HepG2 (cell line): Measurements from ENCODE around the gene GALNT9. TPM values are rescaled to one million over a fixed set of nuclear protein-coding genes. Genes with fewer than 3 reads are reported as not detected.

ENCODE experiments used
- ATAC-seq: fragments of 200-7000 bp; cut with Tn5 transposase; 3 replicates; pipeline ENCODE4 v1.9.1; 2020; ENCODE audit warnings: mild to moderate bottlenecking, moderate library complexity
- BruUV-seq: library from RNA; stranded (reverse); fragments of 400-500 nt; replicated peaks from 2 replicates; lab custom pipeline; 2021; lab: Mats Ljungman, UMichigan
- CTCF ChIA-PET: fragments of 300-600 bp; formaldehyde crosslinking; extraction: SDS; loops from one replicate; lab custom pipeline; 2021; ENCODE audit warnings: low total read pairs, inconsistent platforms, low intra/inter-chr PET ratio; lab: Yijun Ruan, JAX
- POLR2A ChIA-PET: fragments of 350-600 bp; sonication (Branson Sonifier 250); formaldehyde crosslinking; loops from one replicate; lab custom pipeline; 2020; ENCODE audit warnings: antibody characterized with exemption, inconsistent platforms; lab: Yijun Ruan, JAX
- DNase-seq: peaks from one replicate; pipeline ENCODE4 v3.0.0-alpha.2; 2015; ENCODE audit warnings: low spot score
- FAIRE-seq: peaks from 3 replicates; lab custom pipeline; 2011; peaks lifted over from hg19 to GRCh38; lab: Jason Lieb, UNC
- H2AFZ ChIP-seq: one replicate; pipeline ENCODE4 v1.6.1; 2011; ENCODE audit warnings: low read length, inconsistent platforms
- H3K27ac ChIP-seq: fragments of 300-600 bp; 3 replicates; pipeline ENCODE4 v1.8.0; 2011; ENCODE audit warnings: mixed run types, mild to moderate bottlenecking, mixed read lengths, low read length, inconsistent platforms; ENCODE audit not compliant: insufficient read depth; ENCODE audit errors: extremely low read length
- H3K27me3 ChIP-seq, 2 experiments: fragments of 200-600 bp in 1 of 2; 2 replicates in 1 of 2; 3 replicates in 1 of 2; pipeline versions ENCODE4 v1.6.0 to v1.8.0; 2011; ENCODE audit warnings: low read length in 2 of 2, mild to moderate bottlenecking in 2 of 2, moderate library complexity in 2 of 2, inconsistent platforms in 1 of 2; ENCODE audit not compliant: insufficient read depth in 2 of 2, control insufficient read depth in 1 of 2
- H3K36me3 ChIP-seq, 2 experiments: fragments of 200-600 bp in 1 of 2; replicated peaks in 1 of 2; 2 replicates in 1 of 2; 3 replicates in 1 of 2; pipeline versions ENCODE4 v1.5.1 to v1.8.0; 2011; ENCODE audit warnings: low read length in 2 of 2, inconsistent platforms in 1 of 2; ENCODE audit not compliant: insufficient read depth in 2 of 2, control insufficient read depth in 1 of 2
- H3K4me1 ChIP-seq: 2 replicates; pipeline ENCODE4 v1.5.1; 2012; ENCODE audit warnings: low read length, inconsistent platforms; ENCODE audit not compliant: insufficient read depth
- H3K4me2 ChIP-seq: 2 replicates; pipeline ENCODE4 v1.6.0; 2011; ENCODE audit warnings: low read depth, low read length, inconsistent platforms
- H3K4me3 ChIP-seq, 3 experiments: fragments of 200-600 bp in 1 of 3; sonication (generic), shearing (Covaris generic) in 1 of 3; replicated peaks in 1 of 3; 2 replicates each; pipeline ENCODE4 v1.5.1; 2011 to 2016; ENCODE audit warnings: low read length in 3 of 3, inconsistent platforms in 2 of 3, low read depth in 2 of 3, mild to moderate bottlenecking in 2 of 3, control low read depth in 1 of 3, mixed read lengths in 1 of 3; ENCODE audit not compliant: insufficient read depth in 1 of 3
- H3K79me2 ChIP-seq: one replicate; pipeline ENCODE4 v1.6.1; 2011; ENCODE audit warnings: low read length, inconsistent platforms; ENCODE audit not compliant: insufficient read depth
- H3K9ac ChIP-seq: 2 replicates; pipeline ENCODE4 v1.6.0; 2011; ENCODE audit warnings: mild to moderate bottlenecking, low read depth, low read length, inconsistent platforms; ENCODE audit not compliant: insufficient read depth
- H3K9me3 ChIP-seq: 2 replicates; pipeline ENCODE4 v1.5.1; 2012; ENCODE audit warnings: mild to moderate bottlenecking, low read length
- H4K20me1 ChIP-seq: 2 replicates; pipeline ENCODE4 v1.6.0; 2011; ENCODE audit warnings: inconsistent platforms, mild to moderate bottlenecking, low read length, moderate library complexity; ENCODE audit not compliant: insufficient read depth
- FOXM1 ChIP-seq: sonication (generic); formaldehyde crosslinking; IDR thresholded peaks from 2 replicates; pipeline ENCODE4 v1.5.0; 2020; ENCODE audit warnings: missing genetic modification reagents
- HNF4A ChIP-seq: sonication (generic); formaldehyde crosslinking; IDR thresholded peaks from 2 replicates; pipeline ENCODE4 v1.4.0; 2020; ENCODE audit warnings: missing genetic modification reagents
- IKZF1 ChIP-seq: fragments of 450-650 bp; IDR thresholded peaks from 2 replicates; pipeline ENCODE4 v1.7.1; 2016
- ISL2 ChIP-seq: sonication (generic); formaldehyde crosslinking; IDR thresholded peaks from 2 replicates; pipeline ENCODE4 v1.5.0; 2020; ENCODE audit warnings: missing genetic modification reagents
- PAF1 ChIP-seq: IDR thresholded peaks from 2 replicates; pipeline ENCODE4 v1.6.1; 2016; ENCODE audit warnings: missing genetic modification reagents, missing compliant biosample characterization
- PHB2 ChIP-seq: fragments of 450-650 bp; IDR thresholded peaks from 2 replicates; pipeline ENCODE4 v1.6.1; 2018; ENCODE audit not compliant: partially characterized antibody
- RAD51 ChIP-seq: fragments of 450-650 bp; IDR thresholded peaks from 2 replicates; pipeline ENCODE4 v1.6.1; 2016; ENCODE audit warnings: borderline replicate concordance
- SCMH1 ChIP-seq: sonication (generic); formaldehyde crosslinking; IDR thresholded peaks from 2 replicates; pipeline ENCODE4 v1.9.0; 2021; ENCODE audit warnings: missing genetic modification reagents, mild to moderate bottlenecking, borderline replicate concordance
- SRSF9 ChIP-seq: fragments of 200-400 bp; formaldehyde crosslinking; IDR thresholded peaks from 2 replicates; pipeline ENCODE4 v1.6.1; 2018; ENCODE audit warnings: borderline replicate concordance, mild to moderate bottlenecking, low read depth, low read length; ENCODE audit not compliant: insufficient read depth, poor library complexity, severe bottlenecking
- U2AF2 ChIP-seq: fragments of 200-400 bp; formaldehyde crosslinking; IDR thresholded peaks from 2 replicates; pipeline ENCODE4 v1.6.1; 2017; ENCODE audit warnings: low read depth, mild to moderate bottlenecking, low read length
- ZNF20 ChIP-seq: sonication (generic); formaldehyde crosslinking; IDR thresholded peaks from 2 replicates; pipeline ENCODE4 v1.4.0; 2020; ENCODE audit warnings: mild to moderate bottlenecking, moderate library complexity, missing genetic modification reagents
- ZNF484 ChIP-seq: sonication (generic); formaldehyde crosslinking; IDR thresholded peaks from 2 replicates; pipeline ENCODE4 v1.5.1; 2020; ENCODE audit warnings: mild to moderate bottlenecking, low read depth, missing genetic modification reagents, borderline replicate concordance
- ZNF605 ChIP-seq: sonication (generic); formaldehyde crosslinking; IDR thresholded peaks from 2 replicates; pipeline ENCODE4 v1.8.0; 2022; ENCODE audit warnings: mild to moderate bottlenecking, missing genetic modification reagents
- ZNF652 ChIP-seq: IDR thresholded peaks from 2 replicates; pipeline ENCODE4 v1.6.1; 2016; ENCODE audit warnings: low read depth, borderline replicate concordance
- ZNF703 ChIP-seq: sonication (generic); formaldehyde crosslinking; IDR thresholded peaks from 2 replicates; pipeline ENCODE4 v1.5.1; 2020; ENCODE audit warnings: missing genetic modification reagents, mild to moderate bottlenecking, moderate library complexity, borderline replicate concordance
- ZNF83 ChIP-seq: sonication (generic); formaldehyde crosslinking; IDR thresholded peaks from 2 replicates; pipeline ENCODE4 v1.4.0; 2020; ENCODE audit warnings: missing genetic modification reagents, mild to moderate bottlenecking, borderline replicate concordance
- WGBS: methylation state at CpG from one replicate; pipeline ENCODE4 v1.1.6; 2017; ENCODE audit warnings: low lambda C conversion rate; 5-methylcytosine and 5-hydroxymethylcytosine counted together
- in situ Hi-C: cut with HindIII; loops from 2 replicates; pipeline ENCODE4 v1.10.0; 2017; ENCODE audit warnings: low pct_unique_long_range_greater_than_20kb; ENCODE audit not compliant: extremely low pct_ligation_motif_present
- intact Hi-C: fragments of 100-400 bp; cut with micrococcal nuclease; formaldehyde crosslinking; loops from one replicate; pipeline ENCODE4 v1.10.0; 2022; ENCODE audit not compliant: unreplicated experiment
- polyA plus RNA-seq, 8 experiments: library from polyadenylated mRNA; depleted of rRNA in 3 of 8; stranded (reverse) in 7 of 8; unstranded in 1 of 8; fragments of >200 nt; fragmentation: Illumina TruSeq in 4 of 8; extraction: Trizol in 4 of 8; gene quantifications; 2 replicates each; pipeline versions ENCODE4 v1.2.1 to v1.2.3, GENCODE V29; 2011 to 2016; ENCODE audit warnings: low read depth in 4 of 8, missing spikeins in 1 of 8, mixed read lengths in 1 of 8; ENCODE audit not compliant: insufficient read depth in 1 of 8
- total RNA-seq, 5 experiments: library from RNA; depleted of rRNA; stranded (reverse); fragments of >200 nt; fragmentation: Illumina TruSeq; extraction: Trizol; gene quantifications; 2 replicates each; pipeline ENCODE4 v1.2.3, GENCODE V29; 2016; ENCODE audit warnings: low read depth in 1 of 5
- TF ChIP-seq, protein P1 (sequence below): sonication (generic); formaldehyde crosslinking; IDR thresholded peaks from 2 replicates; pipeline ENCODE4 v1.8.0; 2022; ENCODE audit warnings: mild to moderate bottlenecking, missing genetic modification reagents; ENCODE audit not compliant: insufficient replicate concordance
- TF ChIP-seq, protein P2 (sequence below): sonication (generic); formaldehyde crosslinking; IDR thresholded peaks from 2 replicates; pipeline ENCODE4 v1.4.0; 2020; ENCODE audit warnings: missing genetic modification reagents
- TF ChIP-seq, protein P3 (sequence below): sonication (generic); formaldehyde crosslinking; IDR thresholded peaks from 2 replicates; pipeline ENCODE4 v1.5.0; 2020; ENCODE audit warnings: missing genetic modification reagents

Gene GALNT9
- total and polyA plus RNA-seq, 2 of the 13 experiments (the other 11 are each of a cell fraction or from before 2014, with no cell fraction given), result 0.04 TPM; not detected in 1

DNA sequence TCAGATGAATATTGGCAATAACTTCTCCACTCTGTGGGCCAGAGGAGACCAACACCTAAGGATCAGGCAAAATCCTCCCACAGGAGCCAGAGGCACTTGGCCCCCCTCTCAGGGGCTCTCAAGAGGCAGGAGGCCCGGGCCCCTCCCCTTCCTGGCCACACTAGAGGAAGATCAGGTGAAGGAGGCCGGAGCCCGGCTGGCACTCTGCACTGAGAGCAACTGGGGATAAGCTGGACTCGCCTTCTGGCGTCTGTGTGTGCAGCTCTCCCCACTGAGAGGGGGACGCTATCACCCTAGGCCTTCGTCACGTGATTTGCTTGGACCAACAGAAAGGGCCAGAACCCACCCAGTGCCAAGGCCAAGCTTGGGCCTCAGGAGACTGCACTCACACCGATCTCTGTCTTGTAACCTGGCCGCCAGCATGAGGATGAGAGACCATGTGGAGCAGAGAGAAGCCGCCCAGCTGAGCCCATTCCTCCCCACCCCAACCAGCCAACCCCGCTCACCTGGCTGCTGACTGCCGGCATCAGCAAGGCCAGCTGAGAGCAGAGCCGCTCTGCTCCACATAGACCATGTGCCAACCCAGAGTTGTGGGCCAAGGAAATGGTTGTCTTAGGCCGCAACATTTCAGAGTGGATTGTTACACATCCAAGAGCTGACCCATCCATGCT, 121.1 kb downstream of the GALNT9 start (continued):
- peak; percentile 56; the same call in 1 of the 2 replicates for TF ChIP-seq RAD51

DNA sequence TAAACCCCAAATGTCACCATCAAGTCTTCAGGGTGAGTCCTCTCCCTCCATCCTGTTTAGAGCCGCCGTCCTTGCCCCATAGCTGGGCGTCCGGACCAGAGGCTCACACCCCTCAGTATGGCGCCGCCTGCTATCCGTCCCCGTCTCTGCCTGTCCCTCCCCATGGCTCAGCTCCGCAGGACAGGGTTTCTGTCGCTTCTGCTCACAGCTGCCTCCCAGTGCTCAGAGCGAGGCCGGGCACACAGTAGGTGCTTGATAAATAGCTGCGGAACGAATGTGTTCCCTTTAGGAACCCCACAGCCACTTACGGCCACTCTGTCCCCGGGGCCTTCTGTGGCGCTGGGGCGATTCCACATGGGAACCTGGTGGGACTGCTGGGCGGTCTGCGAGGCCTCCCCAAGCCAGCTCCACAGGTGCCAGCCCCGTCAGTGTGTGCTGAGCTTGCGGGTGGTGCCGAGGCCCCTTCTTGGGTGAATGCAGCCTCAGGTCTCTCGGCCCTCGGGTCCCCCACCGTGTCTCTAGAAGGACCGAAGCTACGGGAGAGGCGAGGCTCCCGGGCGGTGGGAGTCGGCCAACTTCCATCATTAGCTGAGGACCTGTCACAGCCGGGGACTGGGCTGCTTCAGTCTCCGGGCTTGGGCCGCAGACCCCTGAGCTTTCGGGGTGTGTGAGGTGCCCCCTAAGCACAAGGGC, 122.2 kb downstream of the GALNT9 start:
- intact Hi-C loops (no loop called here), in situ Hi-C loops (no loop called here)
- peaks cover 3% of the 10 kb centered on the region; the same call in 1 of the 2 replicates for H4K20me1 ChIP-seq
- FAIRE-seq (no peak), ATAC-seq (no peak), DNase-seq (no peak)
- H3K9ac ChIP-seq, result no peak overlapping the region
- no TSS peak for BruUV-seq
- POLR2A ChIA-PET, result no interaction called here
- no peak overlapping the region for H2AFZ ChIP-seq
- no peak overlapping the region for H3K4me3 ChIP-seq
- H3K4me2 ChIP-seq, result no peak overlapping the region
- no peaks in the 10 kb centered on the region for H3K4me1 ChIP-seq
- CTCF ChIA-PET, result no interaction called here
- no peak overlapping the region for H3K27ac ChIP-seq
- H3K79me2 ChIP-seq, result no peaks in the 10 kb centered on the region
- WGBS, result 67% methylated on average over 17 of the region's 36 CpGs
- H3K9me3 ChIP-seq, result no peaks in the 10 kb centered on the region
- peaks cover 26 to 84% of the 10 kb centered on the region in 2 experiments for H3K27me3 ChIP-seq
- no peaks in the 10 kb centered on the region for H3K36me3 ChIP-seq
- TF ChIP-seq ZNF484 (CRISPR knock-in tag), result no peak
- TF ChIP-seq PAF1 (CRISPR knock-in tag), result no peak
- TF ChIP-seq IKZF1, result no peak
- TF ChIP-seq FOXM1 (CRISPR knock-in tag), result no peak
- no peak for TF ChIP-seq ZNF20 (CRISPR knock-in tag)
- TF ChIP-seq ZNF703 (CRISPR knock-in tag), result no peak
- TF ChIP-seq U2AF2, result no peak
- TF ChIP-seq SCMH1 (CRISPR knock-in tag), result no peak
- TF ChIP-seq, protein P1, sequence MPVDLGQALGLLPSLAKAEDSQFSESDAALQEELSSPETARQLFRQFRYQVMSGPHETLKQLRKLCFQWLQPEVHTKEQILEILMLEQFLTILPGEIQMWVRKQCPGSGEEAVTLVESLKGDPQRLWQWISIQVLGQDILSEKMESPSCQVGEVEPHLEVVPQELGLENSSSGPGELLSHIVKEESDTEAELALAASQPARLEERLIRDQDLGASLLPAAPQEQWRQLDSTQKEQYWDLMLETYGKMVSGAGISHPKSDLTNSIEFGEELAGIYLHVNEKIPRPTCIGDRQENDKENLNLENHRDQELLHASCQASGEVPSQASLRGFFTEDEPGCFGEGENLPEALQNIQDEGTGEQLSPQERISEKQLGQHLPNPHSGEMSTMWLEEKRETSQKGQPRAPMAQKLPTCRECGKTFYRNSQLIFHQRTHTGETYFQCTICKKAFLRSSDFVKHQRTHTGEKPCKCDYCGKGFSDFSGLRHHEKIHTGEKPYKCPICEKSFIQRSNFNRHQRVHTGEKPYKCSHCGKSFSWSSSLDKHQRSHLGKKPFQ (CRISPR knock-in tag), result no peak
- TF ChIP-seq, protein P2, sequence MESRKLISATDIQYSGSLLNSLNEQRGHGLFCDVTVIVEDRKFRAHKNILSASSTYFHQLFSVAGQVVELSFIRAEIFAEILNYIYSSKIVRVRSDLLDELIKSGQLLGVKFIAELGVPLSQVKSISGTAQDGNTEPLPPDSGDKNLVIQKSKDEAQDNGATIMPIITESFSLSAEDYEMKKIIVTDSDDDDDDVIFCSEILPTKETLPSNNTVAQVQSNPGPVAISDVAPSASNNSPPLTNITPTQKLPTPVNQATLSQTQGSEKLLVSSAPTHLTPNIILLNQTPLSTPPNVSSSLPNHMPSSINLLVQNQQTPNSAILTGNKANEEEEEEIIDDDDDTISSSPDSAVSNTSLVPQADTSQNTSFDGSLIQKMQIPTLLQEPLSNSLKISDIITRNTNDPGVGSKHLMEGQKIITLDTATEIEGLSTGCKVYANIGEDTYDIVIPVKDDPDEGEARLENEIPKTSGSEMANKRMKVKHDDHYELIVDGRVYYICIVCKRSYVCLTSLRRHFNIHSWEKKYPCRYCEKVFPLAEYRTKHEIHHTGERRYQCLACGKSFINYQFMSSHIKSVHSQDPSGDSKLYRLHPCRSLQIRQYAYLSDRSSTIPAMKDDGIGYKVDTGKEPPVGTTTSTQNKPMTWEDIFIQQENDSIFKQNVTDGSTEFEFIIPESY, result no peak
- no peak for TF ChIP-seq ZNF652 (CRISPR knock-in tag)
- no peak for TF ChIP-seq SRSF9
- TF ChIP-seq ZNF83 (CRISPR knock-in tag), result no peak
- no peak for TF ChIP-seq PHB2
- TF ChIP-seq, protein P3, sequence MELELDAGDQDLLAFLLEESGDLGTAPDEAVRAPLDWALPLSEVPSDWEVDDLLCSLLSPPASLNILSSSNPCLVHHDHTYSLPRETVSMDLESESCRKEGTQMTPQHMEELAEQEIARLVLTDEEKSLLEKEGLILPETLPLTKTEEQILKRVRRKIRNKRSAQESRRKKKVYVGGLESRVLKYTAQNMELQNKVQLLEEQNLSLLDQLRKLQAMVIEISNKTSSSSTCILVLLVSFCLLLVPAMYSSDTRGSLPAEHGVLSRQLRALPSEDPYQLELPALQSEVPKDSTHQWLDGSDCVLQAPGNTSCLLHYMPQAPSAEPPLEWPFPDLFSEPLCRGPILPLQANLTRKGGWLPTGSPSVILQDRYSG (CRISPR knock-in tag), result no peak
- TF ChIP-seq HNF4A (CRISPR knock-in tag), result no peak
- no peak for TF ChIP-seq ISL2 (CRISPR knock-in tag)
- no peak for TF ChIP-seq ZNF605
